CD14-positive monocyte (primary cell): ENCODE data around the gene PLCH2. TPM values are rescaled to one million over a fixed set of nuclear protein-coding genes. Genes with fewer than 3 reads are reported as not detected.
A peak's percentile ranks its signal among the peaks of the same experiment; 100 is the strongest.

ENCODE experiments used
- DNase-seq, 3 donors: peaks; one replicate each; pipeline ENCODE4 v3.0.0-alpha.2; 2011 to 2022
- H2AFZ ChIP-seq: 2 replicates; pipeline ENCODE4 v1.6.0; 2012; ENCODE audit warnings: mild to moderate bottlenecking, low read depth, low read length, inconsistent platforms; ENCODE audit not compliant: insufficient read depth, poor library complexity, severe bottlenecking
- H3K27ac ChIP-seq, 2 donors: 1 replicate in 1 of 2; 2 replicates in 1 of 2; pipeline ENCODE4 v1.5.1; 2012 to 2013; ENCODE audit warnings: low read length in 2 of 2, control low read depth in 1 of 2, inconsistent platforms in 1 of 2, low read depth in 1 of 2, mild to moderate bottlenecking in 1 of 2
- H3K27me3 ChIP-seq, 2 donors: one replicate each; pipeline versions ENCODE4 v1.6.0 to v1.6.1; 2011 to 2013; ENCODE audit warnings: low read length in 2 of 2; ENCODE audit not compliant: control insufficient read depth in 2 of 2, insufficient read depth in 2 of 2
- H3K36me3 ChIP-seq, 2 donors: replicated peaks in 1 of 2; 1 replicate in 1 of 2; 2 replicates in 1 of 2; pipeline versions ENCODE4 v1.5.1 to v1.6.1; 2012 to 2013; ENCODE audit warnings: low read length in 2 of 2, control low read depth in 1 of 2, inconsistent platforms in 1 of 2, mild to moderate bottlenecking in 1 of 2; ENCODE audit not compliant: insufficient read depth in 2 of 2, control insufficient read depth in 1 of 2
- H3K4me1 ChIP-seq, 2 donors: 1 replicate in 1 of 2; 2 replicates in 1 of 2; pipeline versions ENCODE4 v1.5.1 to v1.6.1; 2012 to 2013; ENCODE audit warnings: low read length in 2 of 2, control low read depth in 1 of 2, inconsistent platforms in 1 of 2, mild to moderate bottlenecking in 1 of 2, moderate library complexity in 1 of 2; ENCODE audit not compliant: insufficient read depth in 2 of 2, control insufficient read depth in 1 of 2
- H3K4me2 ChIP-seq: replicated peaks from 2 replicates; pipeline ENCODE3; 2012; ENCODE audit warnings: low read length, moderate library complexity, mild to moderate bottlenecking; ENCODE audit not compliant: poor library complexity, severe bottlenecking; ENCODE audit errors: extremely low read depth
- H3K4me3 ChIP-seq, 3 experiments: fragments of 200-600 bp in 1 of 3; sonication (generic) in 1 of 3; replicated peaks in 1 of 3; 1 replicate in 2 of 3; 2 replicates in 1 of 3; pipeline ENCODE4 v1.5.1; 2011 to 2013; ENCODE audit warnings: low read length in 3 of 3, mild to moderate bottlenecking in 3 of 3, control low read depth in 2 of 3, low read depth in 2 of 3, inconsistent platforms in 1 of 3, moderate library complexity in 1 of 3
- H3K79me2 ChIP-seq: 2 replicates; pipeline ENCODE4 v1.6.0; 2012; ENCODE audit warnings: mild to moderate bottlenecking, control low read depth, inconsistent platforms, low read length, moderate library complexity; ENCODE audit not compliant: insufficient read depth
- H3K9ac ChIP-seq: 2 replicates; pipeline ENCODE4 v1.6.0; 2017; ENCODE audit warnings: low read length, mild to moderate bottlenecking; ENCODE audit not compliant: insufficient read depth, poor library complexity, severe bottlenecking
- H3K9me3 ChIP-seq, 2 donors: replicated peaks in 1 of 2; 1 replicate in 1 of 2; 2 replicates in 1 of 2; pipeline versions ENCODE4 v1.5.1 to v1.6.1; 2012 to 2013; ENCODE audit warnings: low read length in 2 of 2, control low read depth in 1 of 2; ENCODE audit not compliant: control insufficient read depth in 1 of 2, insufficient read depth in 1 of 2
- H4K20me1 ChIP-seq: 2 replicates; pipeline ENCODE4 v1.6.0; 2012; ENCODE audit warnings: mild to moderate bottlenecking, low read length, control low read depth, moderate library complexity; ENCODE audit not compliant: insufficient read depth
- H3K27ac Mint-ChIP-seq, 7 donors: one replicate each; pipeline ENCODE4 v1.8.0; 2020; ENCODE audit warnings: mild to moderate bottlenecking in 7 of 7, mixed read lengths in 7 of 7, moderate library complexity in 6 of 7, inconsistent platforms in 2 of 7
- H3K27me3 Mint-ChIP-seq, 3 donors: one replicate each; pipeline ENCODE4 v1.8.0; 2021 to 2022; ENCODE audit warnings: low read depth in 3 of 3, mild to moderate bottlenecking in 3 of 3, mixed read lengths in 3 of 3, moderate library complexity in 3 of 3, inconsistent platforms in 1 of 3
- H3K36me3 Mint-ChIP-seq, 2 donors: one replicate each; pipeline ENCODE4 v1.8.0; 2020; ENCODE audit warnings: mixed read lengths in 2 of 2, inconsistent platforms in 1 of 2, mild to moderate bottlenecking in 1 of 2
- H3K4me1 Mint-ChIP-seq: one replicate; pipeline ENCODE4 v1.8.0; 2020; ENCODE audit warnings: mild to moderate bottlenecking, mixed read lengths
- H3K4me3 Mint-ChIP-seq, 2 donors: one replicate each; pipeline ENCODE4 v1.8.0; 2020; ENCODE audit warnings: mild to moderate bottlenecking in 2 of 2, mixed read lengths in 2 of 2, moderate library complexity in 1 of 2
- H3K9me3 Mint-ChIP-seq, 7 donors: one replicate each; pipeline ENCODE4 v1.8.0; 2020 to 2022; ENCODE audit warnings: mixed read lengths in 7 of 7, mild to moderate bottlenecking in 6 of 7, moderate library complexity in 6 of 7, inconsistent platforms in 2 of 7
- CTCF ChIP-seq: fragments of 200-600 bp; IDR thresholded peaks from one replicate; pipeline ENCODE4 v1.8.0; 2022; ENCODE audit warnings: antibody characterized with exemption, mild to moderate bottlenecking
- WGBS: methylation state at CpG from one replicate; pipeline ENCODE4 v1.1.5; 2013; ENCODE audit warnings: missing lambda C conversion rate; ENCODE audit not compliant: insufficient coverage; 5-methylcytosine and 5-hydroxymethylcytosine counted together
- intact Hi-C, 2 donors: fragments of 100-400 bp; cut with micrococcal nuclease; formaldehyde crosslinking; loops; one replicate each; pipeline versions ENCODE4 v1.15.0 to v1.15.1; 2023
- polyA plus RNA-seq, 3 donors: library from polyadenylated mRNA; depleted of rRNA in 1 of 3; unstranded in 2 of 3; stranded (reverse) in 1 of 3; fragments of 300-500 nt in 2 of 3; fragments of >200 nt in 1 of 3; fragmentation: Illumina TruSeq in 2 of 3; gene quantifications; 1 replicate in 2 of 3; 2 replicates in 1 of 3; pipeline ENCODE4 v1.2.3, GENCODE V29; 2012 to 2021

PLCH2 gene
- polyA plus RNA-seq, 3 donors = 1.2 TPM; not detected in 2

GRCh38 chr1:2441746-2442145, 34.3 kb upstream of the PLCH2 start:
- intact Hi-C loops = no loop called here
- H3K36me3 ChIP-seq = no peaks in the 10 kb centered on the region
- no peaks in the 10 kb centered on the region for H3K9me3 ChIP-seq
- Mint-ChIP-seq H3K4me3 (no peak overlapping the region), H3K4me1 (no peaks in the 10 kb centered on the region), H3K36me3 (no peaks in the 10 kb centered on the region), H3K27me3 (peaks cover 15 to 40% (median 33%) of the 10 kb centered on the region in 3 donors), H3K9me3 (peaks cover 0 to 3% (median 0%) of the 10 kb centered on the region in 7 donors), H3K27ac (no peak overlapping the region)
- H3K27me3 ChIP-seq = peaks cover 0 to 24% of the 10 kb centered on the region in 2 donors
- no peaks in the 10 kb centered on the region for H4K20me1 ChIP-seq
- no peak overlapping the region for H3K27ac ChIP-seq
- no peak overlapping the region for H3K4me2 ChIP-seq
- 90% methylated on average over 10 of the region's 13 CpGs for WGBS
- H3K4me3 ChIP-seq = no peak overlapping the region
- H3K4me1 ChIP-seq = no peaks in the 10 kb centered on the region
- no peak overlapping the region for H2AFZ ChIP-seq
- TF ChIP-seq CTCF = no peak
- no peak overlapping the region for H3K9ac ChIP-seq
- DNase-seq = no peak
- H3K79me2 ChIP-seq = no peaks in the 10 kb centered on the region

GRCh38 chr1:2442661-2443060, 33.4 kb upstream of the PLCH2 start:
- Mint-ChIP-seq H3K27me3 (peaks cover 19 to 43% (median 35%) of the 10 kb centered on the region in 3 donors), H3K9me3 (peaks cover 0 to 3% (median 0%) of the 10 kb centered on the region in 7 donors), H3K4me3 (peak overlapping the region in 1 of 2 donors; percentile 35), H3K36me3 (no peaks in the 10 kb centered on the region), H3K4me1 (no peaks in the 10 kb centered on the region), H3K27ac (no peak overlapping the region)
- no peak for TF ChIP-seq CTCF
- Histone ChIP-seq H3K27ac (no peak overlapping the region), H4K20me1 (no peaks in the 10 kb centered on the region), H3K9ac (no peak overlapping the region), H3K9me3 (no peaks in the 10 kb centered on the region), H3K79me2 (no peaks in the 10 kb centered on the region), H3K4me2 (no peak overlapping the region), H3K4me3 (no peak overlapping the region), H3K36me3 (no peaks in the 10 kb centered on the region), H3K4me1 (no peaks in the 10 kb centered on the region), H3K27me3 (peaks cover 0 to 24% of the 10 kb centered on the region in 2 donors), H2AFZ (no peak overlapping the region)
- intact Hi-C loops = no loop called here
- DNase-seq = no peak
- WGBS = 93% methylated on average over 4 of the region's 6 CpGs
